CD4-positive, alpha-beta T cell treated with Interferon gamma for 1 hour (primary cell): ENCODE measurements around the gene DNAJC11.

ENCODE experiments used
- DNase-seq: peaks from one replicate; pipeline ENCODE4 v3.0.0-alpha.2; 2020

Gene DNAJC11

GRCh38 chr1:6599141-6599975, 102.3 kb downstream of the DNAJC11 start:
- DNase-seq = peak; percentile 41

GRCh38 chr1:6597777-6598131, 103.9 kb downstream of the DNAJC11 start:
- no peak for DNase-seq

GRCh38 chr1:6596886-6597776, 104.5 kb downstream of the DNAJC11 start:
- no peak for DNase-seq

GRCh38 chr1:6596351-6596750, 105.3 kb downstream of the DNAJC11 start:
- no peak for DNase-seq

DNA sequence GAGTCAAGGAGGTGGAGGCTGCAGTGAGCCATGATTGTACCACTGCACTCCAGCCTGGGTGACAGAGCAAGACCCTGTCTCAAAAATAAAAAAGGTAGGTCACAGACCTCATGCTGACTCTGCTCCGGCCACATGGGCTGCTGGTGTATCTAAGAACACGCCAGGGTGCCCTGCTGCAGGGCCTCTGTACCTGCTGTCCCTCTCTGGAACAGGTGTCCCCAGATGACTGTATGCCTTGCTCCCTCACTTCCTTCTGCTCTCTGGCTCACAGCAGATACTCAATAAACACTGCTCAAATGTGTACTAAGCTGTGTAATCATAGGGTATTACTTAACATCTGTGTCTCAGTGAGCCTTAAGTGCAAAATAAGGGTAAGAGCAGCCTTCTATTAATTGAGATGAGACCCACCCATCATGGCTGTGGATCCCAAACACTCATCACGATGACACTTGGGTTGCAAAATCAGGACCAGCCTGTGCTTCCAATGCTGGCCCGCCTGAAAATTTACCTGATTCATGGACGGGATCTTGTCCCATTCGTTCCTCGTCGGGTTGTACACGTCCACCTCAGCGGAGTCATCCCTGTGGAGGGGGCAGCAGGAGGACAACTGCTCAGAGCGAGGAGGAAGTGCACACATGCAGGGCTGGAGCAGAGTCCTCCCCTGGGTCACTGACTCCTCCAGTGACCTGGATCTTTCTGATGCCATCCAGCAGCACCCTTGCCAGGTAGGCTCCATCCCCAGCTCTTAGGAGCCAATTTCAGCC, 106.5 kb downstream of the DNAJC11 start:
- no peak for DNase-seq

DNA sequence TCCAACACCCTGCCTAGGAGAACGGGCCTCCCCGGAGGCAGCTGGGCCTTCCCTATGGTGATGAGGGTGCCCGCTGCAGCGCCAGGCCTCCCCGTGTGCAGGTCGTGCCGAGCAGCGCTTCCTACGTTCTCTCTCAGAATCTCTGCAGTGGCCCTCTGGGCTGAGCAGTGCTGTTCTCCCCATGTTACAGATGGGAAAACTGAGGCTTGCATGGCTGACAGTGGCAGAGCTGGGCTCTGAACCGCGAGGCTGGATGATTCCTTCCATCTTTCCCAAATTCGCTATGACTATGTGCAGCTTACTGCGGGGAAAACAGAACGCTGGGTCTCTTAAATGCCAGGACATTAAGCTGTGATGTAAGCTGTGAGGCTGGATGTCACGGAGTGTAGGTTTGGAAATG, 107.8 kb downstream of the DNAJC11 start:
- DNase-seq = no peak

DNA sequence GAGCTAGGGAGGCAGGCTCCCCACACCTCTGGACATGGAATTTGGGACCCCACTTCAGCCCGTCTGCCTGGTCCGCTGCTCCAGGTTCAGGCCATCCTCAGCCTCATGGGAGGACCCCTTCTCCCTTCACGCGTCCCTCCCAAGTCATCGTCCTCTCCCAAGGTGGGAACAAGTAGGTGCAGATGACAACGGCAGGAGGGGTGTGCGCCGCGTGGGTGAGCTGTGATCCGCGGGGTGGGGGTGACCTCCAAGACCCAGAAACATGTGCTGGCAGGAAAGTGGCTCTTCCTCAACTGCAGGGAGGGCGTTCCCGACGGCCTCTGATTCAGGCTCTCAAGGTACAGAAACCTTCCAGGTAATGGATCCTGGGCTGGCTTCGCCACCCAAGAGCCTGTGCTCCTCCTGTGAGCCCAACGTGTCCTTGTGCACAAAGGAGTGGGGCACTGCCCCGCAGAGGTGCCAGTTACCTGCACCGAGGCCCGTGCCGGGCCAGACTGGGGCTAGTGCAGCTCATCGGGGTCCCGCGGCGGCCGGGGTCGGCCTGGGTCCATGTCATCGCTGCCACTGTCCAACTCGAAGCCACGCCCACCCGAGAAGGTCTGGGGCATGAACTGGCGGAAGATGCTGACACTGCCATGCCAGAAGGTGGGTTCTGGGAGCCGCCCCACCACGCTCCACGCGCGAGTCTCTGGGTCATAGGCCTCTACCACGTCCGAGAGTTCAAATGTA, 108.6 kb downstream of the DNAJC11 start:
- DNase-seq = no peak

DNA sequence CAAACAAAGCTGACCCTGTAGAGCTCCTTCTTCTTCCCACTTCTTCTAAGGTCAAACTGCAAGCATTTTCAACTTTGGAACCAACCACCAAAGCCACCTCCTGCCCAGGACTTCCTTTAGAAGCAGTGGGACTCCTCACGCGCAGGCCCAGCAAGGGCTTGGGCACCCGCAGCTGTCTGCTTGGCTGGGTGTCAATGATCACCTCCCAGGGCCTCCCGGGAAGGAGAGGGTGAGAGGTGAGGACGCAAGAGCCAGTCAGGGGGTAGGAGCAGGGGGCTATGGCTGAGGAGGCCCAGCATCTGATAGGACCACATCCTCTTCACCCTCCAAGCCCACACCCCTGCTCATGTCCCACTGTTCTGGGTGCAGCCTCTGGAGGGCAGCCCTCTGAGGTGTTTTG, 109.2 kb downstream of the DNAJC11 start:
- DNase-seq = no peak

DNA sequence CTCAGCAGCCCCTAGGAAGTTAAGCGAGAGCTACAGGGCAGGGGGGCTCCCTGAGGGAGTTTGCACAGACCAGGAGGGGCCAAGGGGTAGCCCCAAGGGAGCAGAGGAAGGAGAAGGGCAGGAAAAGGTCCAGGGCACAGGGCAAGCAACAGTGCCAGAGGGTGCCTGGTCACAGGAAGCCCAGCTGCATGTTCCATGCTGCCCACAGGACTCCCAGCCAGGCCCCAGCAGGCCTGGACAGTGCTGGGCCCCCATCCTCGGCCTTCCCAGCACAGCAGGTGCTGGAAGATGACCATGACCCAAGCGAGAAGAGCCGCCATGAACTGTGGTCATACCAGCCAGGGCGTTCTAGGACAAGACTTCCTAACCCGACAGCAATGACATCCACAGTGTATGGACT, 110.0 kb downstream of the DNAJC11 start:
- no peak for DNase-seq

- DNase-seq = no peak
Observed at GRCh38 chr1:6591222-6591621, 110.4 kb downstream of the DNAJC11 start.

GRCh38 chr1:6590046-6590445, 111.6 kb downstream of the DNAJC11 start:
- DNase-seq = no peak

- DNase-seq = no peak
Observed at GRCh38 chr1:6588893-6589520, 112.6 kb downstream of the DNAJC11 start.

GRCh38 chr1:6588128-6588892, 113.3 kb downstream of the DNAJC11 start:
- no peak for DNase-seq

- no peak for DNase-seq
Observed at GRCh38 chr1:6587261-6588005, 114.2 kb downstream of the DNAJC11 start.

DNA sequence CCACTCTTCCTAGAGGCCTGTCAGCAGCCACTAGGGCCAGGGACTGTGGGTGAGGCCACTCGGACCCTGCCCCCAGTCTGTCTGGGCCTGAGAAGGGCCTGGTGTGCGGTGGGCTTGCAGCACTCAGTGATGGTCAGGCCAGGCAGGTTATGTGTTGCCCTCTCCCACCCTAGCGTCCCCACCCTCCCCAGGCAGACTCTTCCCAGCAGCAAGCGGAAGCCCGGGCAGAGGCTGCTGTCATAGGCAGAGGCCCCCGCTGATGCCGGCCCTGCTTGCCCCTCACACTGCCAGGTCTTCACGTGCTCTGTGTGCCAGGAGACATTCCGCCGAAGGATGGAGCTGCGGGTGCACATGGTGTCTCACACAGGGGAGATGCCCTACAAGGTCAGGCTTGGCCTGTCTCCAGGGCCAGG, 115.2 kb downstream of the DNAJC11 start:
- no peak for DNase-seq

- DNase-seq = no peak
Observed at GRCh38 chr1:6585841-6586240, 115.8 kb downstream of the DNAJC11 start.

DNA sequence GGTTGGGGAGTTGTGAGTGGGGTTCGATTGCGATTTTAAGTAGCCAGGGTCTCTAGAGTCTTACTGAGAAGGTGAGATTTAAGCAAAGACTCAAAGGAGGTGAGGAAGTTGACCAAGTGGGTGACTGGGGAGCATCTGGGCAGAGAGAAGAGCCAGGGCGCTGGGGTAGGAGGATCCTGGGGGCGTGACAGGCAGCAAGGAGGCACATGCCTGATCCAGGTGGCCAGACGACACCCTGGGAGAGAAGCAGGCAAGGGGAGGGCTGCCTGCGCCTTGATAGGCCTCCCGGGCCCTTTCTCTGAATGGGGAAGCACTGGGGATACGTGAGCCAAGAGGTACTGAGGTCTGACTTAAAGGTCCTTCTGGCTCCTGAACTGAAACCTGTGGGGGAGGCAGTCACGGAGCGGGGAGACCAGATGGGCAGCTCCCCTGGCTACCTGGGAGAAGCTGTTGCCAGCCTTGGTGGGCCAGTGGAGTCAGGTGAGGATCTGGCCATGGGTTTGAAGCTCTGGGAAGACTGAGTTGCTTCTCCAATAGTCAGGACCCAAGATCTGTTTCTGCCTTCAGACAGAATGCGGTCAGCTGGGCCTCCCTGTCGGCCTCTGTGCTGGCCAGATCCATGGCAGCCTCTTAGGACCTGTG, 116.4 kb downstream of the DNAJC11 start:
- DNase-seq = no peak
